NCI-H2081 treated with DMSO at 0.1 percent for 48 hours (cell line): ENCODE data around the gene UGGT2.
"Not testable (repeated sequence)": the region's sequence is repeated elsewhere in the genome, so short reads cannot be mapped to it uniquely, and the experiment has no call there.

Source experiments
- DNase-seq: peaks from one replicate; lab custom pipeline; 2025; lab: John Stamatoyannopoulos, UW

UGGT2 gene

GRCh38 chr13:96053003-96053703 lies at the start of gene UGGT2:
TSS of gene UGGT2 (minus strand) at chr13:96053401. CDS start at chr13:96053312, 89 bp downstream.
- peak; percentile 66 for DNase-seq

- no peak for DNase-seq
Observed at GRCh38 chr13:96100457-96101220, 47.4 kb upstream of the UGGT2 start.

GRCh38 chr13:96093296-96094006 lies 40.2 kb upstream of the UGGT2 start:
- no peak for DNase-seq

GRCh38 chr13:96091164-96092117 lies 38.2 kb upstream of the UGGT2 start:
- no peak for DNase-seq

- DNase-seq: no peak
Observed at GRCh38 chr13:96090240-96091101, 37.3 kb upstream of the UGGT2 start.

GRCh38 chr13:96089749-96090239 lies 36.6 kb upstream of the UGGT2 start, which contains the start of gene HS6ST3:
TSS of gene HS6ST3 (plus strand) at chr13:96090107.
- DNase-seq: no peak

- no peak for DNase-seq
Observed at GRCh38 chr13:96089139-96089538, 35.9 kb upstream of the UGGT2 start.

GRCh38 chr13:96086736-96087135 lies 33.5 kb upstream of the UGGT2 start:
- DNase-seq: no peak

- no peak for DNase-seq
Observed at GRCh38 chr13:96082640-96083039, 29.4 kb upstream of the UGGT2 start.

- DNase-seq: no peak
Observed at GRCh38 chr13:96081888-96082287, 28.7 kb upstream of the UGGT2 start.

GRCh38 chr13:96080676-96081075 lies 27.5 kb upstream of the UGGT2 start:
- DNase-seq: no peak

GRCh38 chr13:96075953-96076543 lies 22.8 kb upstream of the UGGT2 start:
- no peak for DNase-seq

GRCh38 chr13:96072392-96072791 lies 19.2 kb upstream of the UGGT2 start:
- no peak for DNase-seq

- no peak for DNase-seq
Observed at GRCh38 chr13:96071504-96071903, 18.3 kb upstream of the UGGT2 start.

- DNase-seq: no peak
Observed at GRCh38 chr13:96068729-96069128, 15.5 kb upstream of the UGGT2 start.

- DNase-seq: no peak
Observed at GRCh38 chr13:96065849-96066248, 12.6 kb upstream of the UGGT2 start.

GRCh38 chr13:96052656-96053002 lies 572 bp downstream of the UGGT2 start:
- DNase-seq: no peak

- not testable (repeated sequence) for DNase-seq
Observed at GRCh38 chr13:96051946-96052345, 1.3 kb downstream of the UGGT2 start.

GRCh38 chr13:96051491-96051890 lies 1.7 kb downstream of the UGGT2 start:
- DNase-seq: not testable (repeated sequence)

- DNase-seq: not testable (repeated sequence)
Observed at GRCh38 chr13:96050955-96051354, 2.2 kb downstream of the UGGT2 start.
